ENCODE data around the gene MTCL3.

Gene MTCL3

GRCh38 chr6:127550403-127550802 is 31.3 kb upstream of the MTCL3 start:
- CTCF ChIA-PET = no interaction called here
- Histone ChIP-seq H3K9me3 (ENCODE audit: control insufficient read depth in 1 of 2, insufficient read depth in 1 of 2, low read depth in 1 of 2, low read length in 2 of 2) (no peaks in the 10 kb centered on the region), H3K9me2 (ENCODE audit: insufficient read depth) (no peaks in the 10 kb centered on the region), H3K9ac (ENCODE audit: low read length) (no peak overlapping the region), H3K4me3 (replicated peaks in 1 of 2; ENCODE audit: low read depth in 1 of 2, low read length in 2 of 2) (no peak overlapping the region), H3K79me2 (ENCODE audit: insufficient read depth, low read length) (no peaks in the 10 kb centered on the region), H3K36me3 (ENCODE audit: control insufficient read depth in 1 of 2, insufficient read depth in 2 of 2, low read length in 2 of 2) (no peaks in the 10 kb centered on the region), H3K27me3 (ENCODE audit: insufficient read depth, low read length) (no peaks in the 10 kb centered on the region), H3K4me2 (ENCODE audit: low read length) (no peak overlapping the region), H2AFZ (ENCODE audit: low read depth, low read length, poor library complexity, severe bottlenecking) (no peak overlapping the region), H3K27ac (ENCODE audit: low read depth, low read length) (no peak overlapping the region), H4K20me1 (ENCODE audit: insufficient read depth) (no peaks in the 10 kb centered on the region), H3K4me1 (ENCODE audit: control insufficient read depth in 1 of 2, insufficient read depth in 2 of 2, low read length in 2 of 2) (no peaks in the 10 kb centered on the region)
- TF ChIP-seq ELF1 (IDR thresholded peaks at IDR 0.05; ENCODE audit: borderline replicate concordance, low read depth) = no peak
- TF ChIP-seq CEBPB (IDR thresholded peaks at IDR 0.05; ENCODE audit: low read depth) = no peak
- no peak for TF ChIP-seq FOSL1 (IDR thresholded peaks at IDR 0.05; ENCODE audit: low read depth)
- no peak for TF ChIP-seq RAD21 (IDR thresholded peaks at IDR 0.05; ENCODE audit: low read depth)
- DNase-seq (ENCODE audit: low read depth, low spot score) = no peak
- ATAC-seq = no peak
- intact Hi-C loops (cut with micrococcal nuclease) = loop anchor here (10.0 kb wide), 1 partner anchor 1174 kb away; no protein-coding TSS in a partner anchor
- POLR2A ChIA-PET = no interaction called here
- RAD21 ChIA-PET (ENCODE audit: low non-redundant PET in 1 of 2, low total read pairs in 2 of 2, uncharacterized antibody in 2 of 2, unreplicated experiment in 2 of 2) = no interaction called here
- no TSS peak for BruUV-seq (replicated peaks)

GRCh38 chr6:127547904-127548649 is 28.9 kb upstream of the MTCL3 start:
- TF ChIP-seq CTCF (IDR thresholded peaks at IDR 0.05 in 2 of 3, conservative IDR thresholded peaks at IDR 0.05 in 1 of 3; ENCODE audit: borderline replicate concordance in 1 of 3, insufficient read depth in 1 of 3, low read depth in 2 of 3, low read length in 2 of 3) (peak in 2 of 3 experiments; percentile 17 to 22; a peak in 1 of 6 replicates), ATF3 (IDR thresholded peaks at IDR 0.05) (no peak), RAD21 (IDR thresholded peaks at IDR 0.05; ENCODE audit: low read depth) (peak; percentile 34; the same call in 1 of the 2 replicates), CBX3 (IDR thresholded peaks at IDR 0.05; ENCODE audit: low read depth) (no peak), POLR2AphosphoS5 (IDR thresholded peaks at IDR 0.05; ENCODE audit: low read depth, low read length) (no peak), SRF (IDR thresholded peaks at IDR 0.05; ENCODE audit: low read depth) (no peak), EZH2phosphoT487 (IDR thresholded peaks at IDR 0.05; ENCODE audit: borderline replicate concordance) (no peak), YY1 (IDR thresholded peaks at IDR 0.05; ENCODE audit: extremely low read depth, insufficient replicate concordance, low read depth, low read length) (no peak), ZFX (IDR thresholded peaks at IDR 0.05) (no peak), SIN3A (IDR thresholded peaks at IDR 0.05; ENCODE audit: low read depth) (no peak), ZBTB33 (IDR thresholded peaks at IDR 0.05; ENCODE audit: extremely low read depth, insufficient replicate concordance, low read length) (no peak)
- Histone ChIP-seq H2AFZ (ENCODE audit: low read depth, low read length, poor library complexity, severe bottlenecking) (no peak overlapping the region), H3K4me1 (ENCODE audit: control insufficient read depth in 1 of 2, insufficient read depth in 2 of 2, low read length in 2 of 2) (no peaks in the 10 kb centered on the region), H3K79me2 (ENCODE audit: insufficient read depth, low read length) (no peaks in the 10 kb centered on the region), H3K36me3 (ENCODE audit: control insufficient read depth in 1 of 2, insufficient read depth in 2 of 2, low read length in 2 of 2) (no peaks in the 10 kb centered on the region), H3K27me3 (ENCODE audit: insufficient read depth, low read length) (no peaks in the 10 kb centered on the region), H3K27ac (ENCODE audit: low read depth, low read length) (no peak overlapping the region), H3K4me3 (replicated peaks in 1 of 2; ENCODE audit: low read depth in 1 of 2, low read length in 2 of 2) (no peak overlapping the region), H4K20me1 (ENCODE audit: insufficient read depth) (no peaks in the 10 kb centered on the region), H3K9me2 (ENCODE audit: insufficient read depth) (no peaks in the 10 kb centered on the region), H3K9me3 (ENCODE audit: control insufficient read depth in 1 of 2, insufficient read depth in 1 of 2, low read depth in 1 of 2, low read length in 2 of 2) (no peaks in the 10 kb centered on the region), H3K9ac (ENCODE audit: low read length) (no peak overlapping the region), H3K4me2 (ENCODE audit: low read length) (no peak overlapping the region)
- DNase-seq (ENCODE audit: low read depth, low spot score) = no peak
- no TSS peak for BruUV-seq (replicated peaks)
- ChIA-PET RAD21 (ENCODE audit: low non-redundant PET in 1 of 2, low total read pairs in 2 of 2, uncharacterized antibody in 2 of 2, unreplicated experiment in 2 of 2) (no interaction called here), CTCF (interaction anchor here (1.3 to 1.9 kb wide), 3 partner anchors 9 to 142 kb away, joined by 3 to 5 read pairs (median 4); no protein-coding TSS in a partner anchor), POLR2A (no interaction called here)
- intact Hi-C loops (cut with micrococcal nuclease) = no loop called here
- no peak for ATAC-seq
